ENCODE data around the gene JAK3. TPM values are rescaled to one million over a fixed set of nuclear protein-coding genes. Genes with fewer than 3 reads are reported as not detected.

JAK3 gene
- total and polyA plus RNA-seq, 2 of the 4 experiments (the other 2 are of a cell fraction): 0.36 to 1.5 TPM

DNA sequence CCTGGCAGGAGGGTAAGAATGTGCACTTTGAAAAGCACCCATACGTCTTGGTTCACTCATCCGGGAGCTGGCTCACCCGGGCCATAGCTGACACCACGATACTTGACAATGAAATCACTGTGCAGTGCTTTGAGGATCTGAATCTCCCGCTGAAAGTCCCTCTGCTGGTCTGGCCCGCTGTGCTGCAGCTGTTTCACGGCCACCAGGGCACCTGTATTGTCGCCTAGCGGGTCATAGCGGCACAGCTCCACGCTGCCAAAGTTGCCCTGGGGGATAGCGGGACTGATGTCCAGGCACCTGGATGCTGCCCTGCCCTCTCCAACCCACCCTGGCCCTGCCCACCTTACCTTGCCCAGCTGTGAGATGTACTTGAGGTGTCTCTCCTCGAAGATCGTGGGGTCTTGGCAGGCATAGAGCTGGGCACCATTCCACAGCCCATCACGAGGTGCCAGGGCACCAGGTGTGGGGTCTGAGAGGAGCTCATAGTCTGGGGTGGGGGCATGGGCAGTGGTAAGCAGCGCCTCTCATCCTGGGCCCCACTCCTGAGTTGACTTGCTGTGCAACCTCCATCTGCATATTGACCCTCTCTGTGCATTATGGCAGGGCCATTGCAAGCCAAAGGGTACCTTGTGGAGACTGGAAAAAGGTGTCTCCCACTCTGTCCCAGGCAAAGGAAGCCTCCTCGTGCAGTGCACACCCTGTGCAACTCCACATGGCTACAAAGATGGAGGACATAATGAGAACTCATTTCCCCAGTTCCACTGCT lies 15.2 kb downstream of the JAK3 start:
- Histone ChIP-seq H3K18ac (ENCODE audit: low read depth, low read length) (no peak overlapping the region), H4K8ac (ENCODE audit: low read depth in 2 of 2, low read length in 2 of 2) (no peak overlapping the region), H3K4me1 (ENCODE audit: control insufficient read depth, insufficient read depth, low read length) (peaks cover 2% of the 10 kb centered on the region; the same call in 1 of the 2 replicates), H2AK5ac (ENCODE audit: low read depth, low read length) (no peak overlapping the region), H4K20me1 (ENCODE audit: insufficient read depth, low read length) (no peaks in the 10 kb centered on the region), H2BK120ac (ENCODE audit: low read depth, low read length) (no peak overlapping the region), H3K9me3 (ENCODE audit: control insufficient read depth, insufficient read depth, low read length) (no peaks in the 10 kb centered on the region), H3K36me3 (ENCODE audit: control insufficient read depth, insufficient read depth, low read length) (no peaks in the 10 kb centered on the region), H2AK9ac (replicated peaks; ENCODE audit: low read depth, low read length, poor library complexity) (no peak overlapping the region), H2BK5ac (ENCODE audit: low read depth, low read length, poor library complexity, severe bottlenecking) (no peak overlapping the region), H2BK15ac (ENCODE audit: low read depth, low read length) (no peak overlapping the region), H3K56ac (ENCODE audit: extremely low read depth, insufficient read depth, low read length) (no peak overlapping the region), H3K79me1 (ENCODE audit: low read depth in 1 of 2, low read length in 2 of 2) (no peaks in the 10 kb centered on the region), H3K27me3 (ENCODE audit: control insufficient read depth, insufficient read depth, low read length) (peaks cover 42% of the 10 kb centered on the region), H3K14ac (replicated peaks; ENCODE audit: low read depth, low read length) (no peak overlapping the region), H3K4me3 (ENCODE audit: insufficient read depth, low read depth, low read length) (no peak overlapping the region), H3K23ac (ENCODE audit: low read depth, low read length) (no peak overlapping the region), H3K4ac (ENCODE audit: low read depth, low read length) (no peak overlapping the region), H2AFZ (replicated peaks; ENCODE audit: low read length, poor library complexity) (no peak overlapping the region), H3K27ac (ENCODE audit: insufficient read depth, low read length) (no peak overlapping the region), H2BK20ac (ENCODE audit: low read depth, low read length) (no peak overlapping the region), H3K9me1 (ENCODE audit: insufficient read depth, low read length) (no peaks in the 10 kb centered on the region), H4K5ac (ENCODE audit: low read depth, low read length) (no peak overlapping the region), H3K9ac (ENCODE audit: low read depth, low read length) (no peak overlapping the region), H4K91ac (ENCODE audit: insufficient read depth, low read depth, low read length) (no peak overlapping the region), H3K4me2 (ENCODE audit: low read depth, low read length) (no peak overlapping the region)
- POLR2A ChIA-PET (ENCODE audit: unreplicated experiment): no interaction called here
- intact Hi-C loops (cut with micrococcal nuclease): no loop called here
- in situ Hi-C loops (cut with MboI; ENCODE audit: low sequenced_read_pairs): no loop called here
- dilution Hi-C loops (cut with HindIII; ENCODE audit: low sequenced_read_pairs, unreplicated experiment): no loop called here
- no peak for ATAC-seq (ENCODE audit: low read depth)
- DNase-seq: no peak
- BruUV-seq (replicated peaks): no TSS peak
- CTCF ChIA-PET: interaction anchor here (0.6 to 0.7 kb wide), 3 partner anchors 23 to 73 kb away, joined by 3 to 6 read pairs (median 4); no protein-coding TSS in a partner anchor
- TF ChIP-seq CEBPB (IDR thresholded peaks at IDR 0.05; ENCODE audit: low read depth, low read length) (no peak), RFX5 (IDR thresholded peaks at IDR 0.05; ENCODE audit: low read depth, low read length) (no peak), RAD21 (IDR thresholded peaks at IDR 0.05; ENCODE audit: low read length) (no peak), NFE2L2 (IDR thresholded peaks at IDR 0.05; ENCODE audit: low read depth, low read length) (no peak)
- WGBS, 2 experiments (ENCODE audit: extremely low coverage in 2 of 2, insufficient read length in 1 of 2): 83% methylated on average over 12 of the region's 17 CpGs; no CpG with 5 or more reads in 1 of the 2 experiments
